ENCODE results near the gene RERE. TPM values are rescaled to one million over a fixed set of nuclear protein-coding genes. Genes with fewer than 3 reads are reported as not detected.

Gene RERE
- total RNA-seq, 1 donor = 55.0 TPM

DNA sequence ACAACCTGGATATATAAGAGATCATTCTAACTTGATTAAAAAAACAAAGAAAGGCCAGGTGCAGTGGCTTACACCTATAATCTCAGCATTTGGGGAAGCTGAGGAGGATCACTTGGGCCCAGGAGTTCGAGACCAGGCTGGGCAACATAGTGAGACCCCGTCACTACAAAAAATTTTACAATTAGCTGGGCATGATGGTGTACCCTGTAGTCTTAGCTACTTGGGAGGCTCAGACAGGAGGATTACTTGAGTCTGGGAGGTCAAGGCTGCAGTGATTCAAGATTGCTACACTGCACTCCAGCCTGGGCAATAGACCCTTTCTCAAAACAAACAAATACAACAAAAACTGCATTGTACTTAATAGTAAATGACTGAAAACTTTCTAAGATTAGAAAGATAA, 330.2 kb downstream of the RERE start:
- no peak overlapping the region for H3K27ac ChIP-seq (ENCODE audit: low read depth, low read length)
- H3K4me2 ChIP-seq (ENCODE audit: insufficient read depth, low read length) = no peak overlapping the region
- DNase-seq (ENCODE audit: insufficient read length, low spot score, missing footprints) = no peak
- H2AFZ ChIP-seq (ENCODE audit: low read length) = no peak overlapping the region
- TF ChIP-seq, protein P1, sequence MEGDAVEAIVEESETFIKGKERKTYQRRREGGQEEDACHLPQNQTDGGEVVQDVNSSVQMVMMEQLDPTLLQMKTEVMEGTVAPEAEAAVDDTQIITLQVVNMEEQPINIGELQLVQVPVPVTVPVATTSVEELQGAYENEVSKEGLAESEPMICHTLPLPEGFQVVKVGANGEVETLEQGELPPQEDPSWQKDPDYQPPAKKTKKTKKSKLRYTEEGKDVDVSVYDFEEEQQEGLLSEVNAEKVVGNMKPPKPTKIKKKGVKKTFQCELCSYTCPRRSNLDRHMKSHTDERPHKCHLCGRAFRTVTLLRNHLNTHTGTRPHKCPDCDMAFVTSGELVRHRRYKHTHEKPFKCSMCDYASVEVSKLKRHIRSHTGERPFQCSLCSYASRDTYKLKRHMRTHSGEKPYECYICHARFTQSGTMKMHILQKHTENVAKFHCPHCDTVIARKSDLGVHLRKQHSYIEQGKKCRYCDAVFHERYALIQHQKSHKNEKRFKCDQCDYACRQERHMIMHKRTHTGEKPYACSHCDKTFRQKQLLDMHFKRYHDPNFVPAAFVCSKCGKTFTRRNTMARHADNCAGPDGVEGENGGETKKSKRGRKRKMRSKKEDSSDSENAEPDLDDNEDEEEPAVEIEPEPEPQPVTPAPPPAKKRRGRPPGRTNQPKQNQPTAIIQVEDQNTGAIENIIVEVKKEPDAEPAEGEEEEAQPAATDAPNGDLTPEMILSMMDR (IDR thresholded peaks at IDR 0.05; ENCODE audit: extremely low read depth, low read depth, low read length) = no peak
- peaks cover 13% of the 10 kb centered on the region for H3K79me2 ChIP-seq (ENCODE audit: insufficient read depth, low read length)
- no peak overlapping the region for H3K4me3 ChIP-seq (ENCODE audit: insufficient read depth, low read length)
- no peaks in the 10 kb centered on the region for H3K4me1 ChIP-seq (ENCODE audit: insufficient read depth, low read length)
- H3K9me3 ChIP-seq (ENCODE audit: low read depth, low read length) = no peaks in the 10 kb centered on the region
- H3K36me3 ChIP-seq (ENCODE audit: insufficient read depth, low read length) = no peaks in the 10 kb centered on the region
- H3K27me3 ChIP-seq (ENCODE audit: insufficient read depth, low read length) = no peaks in the 10 kb centered on the region
- no peaks in the 10 kb centered on the region for H4K20me1 ChIP-seq (ENCODE audit: insufficient read depth, low read length)

DNA sequence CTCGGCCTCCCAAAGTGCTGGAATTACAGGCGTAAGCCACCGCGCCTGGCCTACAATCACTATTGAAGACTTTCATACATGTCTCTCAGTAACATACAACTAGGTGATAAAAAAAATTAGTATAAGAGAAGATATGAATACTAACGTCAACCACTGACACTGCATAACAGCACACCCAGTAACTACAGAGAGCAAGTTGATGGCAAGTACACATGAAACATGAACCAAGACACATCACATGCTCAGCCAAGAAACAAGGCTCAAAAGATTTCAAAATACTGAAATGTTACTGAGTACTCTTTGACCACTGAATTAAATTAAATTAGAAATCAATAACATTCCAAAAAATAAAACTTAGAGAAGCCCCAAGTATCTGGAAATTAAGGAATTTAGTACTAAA, 331.4 kb downstream of the RERE start:
- TF ChIP-seq, protein P1 (IDR thresholded peaks at IDR 0.05; ENCODE audit: extremely low read depth, low read depth, low read length) = no peak
- Histone ChIP-seq H4K20me1 (ENCODE audit: insufficient read depth, low read length) (no peaks in the 10 kb centered on the region), H3K27ac (ENCODE audit: low read depth, low read length) (no peak overlapping the region), H3K27me3 (ENCODE audit: insufficient read depth, low read length) (no peaks in the 10 kb centered on the region), H3K9me3 (ENCODE audit: low read depth, low read length) (no peaks in the 10 kb centered on the region), H2AFZ (ENCODE audit: low read length) (no peak overlapping the region), H3K4me2 (ENCODE audit: insufficient read depth, low read length) (no peak overlapping the region), H3K4me3 (ENCODE audit: insufficient read depth, low read length) (no peak overlapping the region), H3K36me3 (ENCODE audit: insufficient read depth, low read length) (no peaks in the 10 kb centered on the region), H3K4me1 (ENCODE audit: insufficient read depth, low read length) (no peaks in the 10 kb centered on the region), H3K79me2 (ENCODE audit: insufficient read depth, low read length) (peaks cover 13% of the 10 kb centered on the region)
- DNase-seq (ENCODE audit: insufficient read length, low spot score, missing footprints) = no peak

DNA sequence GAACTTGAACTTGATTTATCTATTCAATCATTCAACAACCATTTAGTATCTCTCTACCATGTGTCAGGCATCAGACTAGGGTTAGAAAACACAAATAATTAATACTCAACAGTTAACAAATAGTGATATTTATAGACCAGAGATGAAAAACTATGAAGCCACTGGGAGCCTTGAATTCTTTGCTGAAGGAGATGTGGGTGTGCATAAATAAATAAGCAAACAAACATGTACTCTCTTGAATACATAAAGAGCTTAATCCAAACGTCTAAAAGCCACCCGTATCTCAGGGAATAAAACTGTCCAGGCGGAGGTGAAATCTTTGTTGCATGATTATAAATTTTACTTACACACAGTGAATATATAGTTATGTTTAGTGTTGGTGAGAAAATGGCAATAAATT, 333.9 kb downstream of the RERE start:
- H3K27ac ChIP-seq (ENCODE audit: low read depth, low read length) = no peak overlapping the region
- TF ChIP-seq, protein P1 (IDR thresholded peaks at IDR 0.05; ENCODE audit: extremely low read depth, low read depth, low read length) = no peak
- H3K27me3 ChIP-seq (ENCODE audit: insufficient read depth, low read length) = no peaks in the 10 kb centered on the region
- no peaks in the 10 kb centered on the region for H3K9me3 ChIP-seq (ENCODE audit: low read depth, low read length)
- no peaks in the 10 kb centered on the region for H3K36me3 ChIP-seq (ENCODE audit: insufficient read depth, low read length)
- DNase-seq (ENCODE audit: insufficient read length, low spot score, missing footprints) = no peak
- no peak overlapping the region for H3K4me3 ChIP-seq (ENCODE audit: insufficient read depth, low read length)
- no peaks in the 10 kb centered on the region for H4K20me1 ChIP-seq (ENCODE audit: insufficient read depth, low read length)
- H2AFZ ChIP-seq (ENCODE audit: low read length) = no peak overlapping the region
- peaks cover 5% of the 10 kb centered on the region for H3K4me1 ChIP-seq (ENCODE audit: insufficient read depth, low read length)
- H3K79me2 ChIP-seq (ENCODE audit: insufficient read depth, low read length) = peaks cover 12% of the 10 kb centered on the region
- no peak overlapping the region for H3K4me2 ChIP-seq (ENCODE audit: insufficient read depth, low read length)

DNA sequence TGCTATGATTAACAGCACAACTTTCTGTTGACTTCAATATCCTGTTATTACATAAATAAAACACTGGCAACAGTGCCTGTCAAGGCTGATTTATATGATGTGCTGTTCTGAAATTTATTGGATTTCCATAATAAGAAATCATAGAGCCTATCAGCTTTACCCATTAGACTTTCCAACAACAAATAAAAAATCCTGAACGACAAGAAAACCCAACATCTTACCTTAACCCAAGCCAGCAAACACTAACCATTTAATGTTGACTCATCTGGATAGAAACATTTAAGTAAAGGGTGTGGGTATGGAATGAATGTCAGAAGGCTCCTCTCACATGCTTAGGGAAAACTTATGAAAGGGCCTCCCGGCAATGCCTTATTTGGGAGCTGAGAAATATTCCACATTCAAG, 334.5 kb downstream of the RERE start:
- Histone ChIP-seq H2AFZ (ENCODE audit: low read length) (no peak overlapping the region), H3K36me3 (ENCODE audit: insufficient read depth, low read length) (no peaks in the 10 kb centered on the region), H3K9me3 (ENCODE audit: low read depth, low read length) (no peaks in the 10 kb centered on the region), H3K4me2 (ENCODE audit: insufficient read depth, low read length) (no peak overlapping the region), H3K79me2 (ENCODE audit: insufficient read depth, low read length) (peaks cover 15% of the 10 kb centered on the region), H3K4me3 (ENCODE audit: insufficient read depth, low read length) (no peak overlapping the region), H3K27me3 (ENCODE audit: insufficient read depth, low read length) (no peaks in the 10 kb centered on the region), H3K27ac (ENCODE audit: low read depth, low read length) (no peak overlapping the region), H4K20me1 (ENCODE audit: insufficient read depth, low read length) (no peaks in the 10 kb centered on the region), H3K4me1 (ENCODE audit: insufficient read depth, low read length) (peaks cover 11% of the 10 kb centered on the region)
- DNase-seq (ENCODE audit: insufficient read length, low spot score, missing footprints) = no peak
- TF ChIP-seq, protein P1 (IDR thresholded peaks at IDR 0.05; ENCODE audit: extremely low read depth, low read depth, low read length) = no peak

All from osteoblast (primary cell).